Measurements from ENCODE around the gene PDHX.
"Not testable (repeated sequence)": the region's sequence is repeated elsewhere in the genome, so short reads cannot be mapped to it uniquely, and the experiment has no call there.

The PDHX gene

DNA sequence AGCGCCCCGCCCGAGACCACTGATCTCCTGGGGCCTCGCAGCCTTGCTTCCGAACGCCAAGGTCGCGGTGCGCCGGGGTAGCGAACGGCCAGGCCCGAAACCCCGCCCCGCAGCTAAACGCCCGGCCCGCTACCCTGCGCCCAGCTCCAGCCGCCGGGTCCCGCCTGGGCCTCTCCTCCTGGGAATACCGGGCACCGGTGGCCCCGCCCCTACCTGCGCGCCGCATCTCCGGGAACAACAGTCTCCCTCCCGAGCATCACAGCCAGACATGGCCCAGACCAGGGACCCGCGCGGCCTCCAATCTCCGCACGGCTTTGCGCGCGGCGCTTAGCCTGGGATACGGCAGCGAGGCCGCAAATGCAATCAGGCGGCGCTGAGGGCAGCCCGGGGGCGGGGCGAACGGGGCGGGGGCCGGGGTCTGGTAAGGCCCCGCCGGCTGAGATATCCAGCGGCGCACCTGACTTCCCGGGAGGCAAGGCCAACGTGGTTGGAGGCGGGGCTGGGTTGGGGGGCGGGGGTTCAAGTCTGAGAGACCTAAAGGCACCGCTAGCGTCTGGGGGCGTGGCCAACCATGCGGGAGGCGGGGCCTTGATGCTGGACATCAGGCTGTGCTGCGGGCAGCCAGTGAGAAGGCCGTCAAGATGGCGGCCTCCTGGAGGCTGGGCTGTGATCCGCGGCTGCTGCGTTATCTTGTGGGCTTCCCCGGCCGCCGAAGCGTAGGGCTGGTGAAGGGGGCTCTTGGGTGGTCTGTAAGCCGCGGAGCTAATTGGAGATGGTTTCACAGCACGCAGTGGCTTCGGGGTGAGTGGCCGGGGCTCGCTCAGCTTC lies at the start of gene PDHX, which contains the start of gene APIP:
TSS of gene PDHX (plus strand) at position 604 of the 828 bp plus-strand sequence. CDS start at position 642, 38 bp downstream.
TSS of gene APIP (minus strand) at position 365 of the 828 bp plus-strand sequence. CDS start at position 270, 95 bp downstream.
- ATAC-seq (peak; percentile 95), DNase-seq (peak; percentile 100)

DNA sequence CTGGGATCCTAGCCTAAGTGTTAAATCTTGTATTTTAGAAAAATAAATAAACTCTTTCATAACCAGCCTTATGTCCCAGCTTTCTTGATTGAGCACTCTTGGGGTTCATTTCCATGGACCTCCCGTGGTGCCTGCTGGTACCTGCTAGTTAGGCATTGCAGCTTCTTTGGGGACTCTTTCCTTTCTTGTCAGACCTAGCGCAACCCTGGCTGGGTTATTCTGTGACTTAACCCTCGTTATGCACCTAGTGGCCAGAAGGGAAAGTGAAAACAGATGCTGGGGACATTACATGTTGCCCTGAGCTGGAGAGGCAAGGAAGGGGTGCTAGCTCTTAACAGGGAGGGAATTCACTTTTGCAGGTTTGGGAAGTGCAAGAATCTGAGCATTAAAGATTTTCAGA lies 47.0 kb upstream of the PDHX start:
- ATAC-seq (no peak), DNase-seq (no peak)

GRCh38 chr11:34870548-34871196 lies 45.7 kb upstream of the PDHX start:
- ATAC-seq (no peak), DNase-seq (no peak)

- ATAC-seq = no peak
- DNase-seq = no peak
Measured at GRCh38 chr11:34874202-34874601, 42.2 kb upstream of the PDHX start.

DNA sequence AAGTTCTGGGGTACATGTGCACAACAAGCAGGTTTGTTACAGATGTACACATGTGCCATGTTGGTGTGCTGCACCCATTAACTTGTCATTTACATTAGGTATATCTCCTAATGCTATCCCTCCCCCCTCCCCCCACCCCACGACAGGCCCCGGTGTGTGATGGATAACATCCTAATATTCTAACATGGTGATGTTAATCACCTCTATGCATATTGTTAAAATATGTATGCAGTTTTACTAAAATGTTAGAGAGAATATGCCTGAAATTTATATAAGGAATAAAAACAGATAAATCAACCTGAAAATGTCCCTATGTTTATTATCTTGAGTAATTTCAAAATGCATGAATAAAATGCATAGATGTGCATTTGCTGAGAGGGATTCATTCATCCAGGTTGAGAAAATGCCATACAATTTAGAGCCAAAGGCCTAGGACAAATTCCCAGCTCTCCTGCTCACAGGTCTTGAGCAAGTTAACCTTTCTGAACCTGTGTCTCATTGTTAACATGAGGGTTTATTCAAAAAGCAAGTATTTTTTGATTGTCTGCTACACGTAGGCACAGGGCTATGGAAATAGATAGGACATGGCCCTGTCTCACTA lies 38.9 kb upstream of the PDHX start:
- DNase-seq = no peak
- ATAC-seq = no peak

DNA sequence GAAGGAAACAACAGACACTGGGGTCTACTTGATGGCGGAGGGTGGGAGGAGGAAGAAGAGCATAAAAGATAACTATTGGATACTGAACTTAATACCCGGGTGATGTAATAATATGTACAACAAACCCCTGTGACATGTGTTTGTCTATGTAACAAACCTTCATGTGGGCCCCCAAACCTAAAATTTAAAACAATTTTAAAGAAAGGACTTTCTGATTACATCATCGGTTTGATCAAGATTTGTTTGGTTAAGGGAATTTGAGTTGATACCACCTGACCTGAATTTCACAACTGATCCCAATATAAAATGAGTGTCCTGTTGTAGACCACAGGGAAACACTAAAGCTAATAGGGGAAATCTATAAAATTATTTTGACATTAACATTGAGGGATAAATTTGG lies 34.5 kb upstream of the PDHX start:
- ATAC-seq = no peak
- DNase-seq = no peak

DNA sequence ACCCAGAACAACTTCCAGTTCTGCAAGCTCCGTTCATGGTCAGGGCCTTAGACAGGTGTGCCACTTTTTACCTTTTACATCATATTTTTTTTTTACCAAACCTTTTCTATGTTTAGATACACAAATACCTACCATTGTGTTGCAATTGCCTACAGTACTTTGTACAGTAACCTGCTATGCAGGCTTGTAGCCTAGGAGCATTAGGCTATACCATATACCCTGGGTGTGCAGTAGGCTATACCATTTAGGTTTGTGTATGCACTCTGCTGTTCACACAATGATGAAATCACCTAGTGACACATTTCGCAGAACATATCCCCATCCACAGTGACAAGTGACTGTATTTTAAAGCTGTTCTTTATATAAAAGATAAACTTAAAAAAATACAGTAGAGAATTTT lies 29.8 kb upstream of the PDHX start:
- ATAC-seq (no peak), DNase-seq (no peak)

DNA sequence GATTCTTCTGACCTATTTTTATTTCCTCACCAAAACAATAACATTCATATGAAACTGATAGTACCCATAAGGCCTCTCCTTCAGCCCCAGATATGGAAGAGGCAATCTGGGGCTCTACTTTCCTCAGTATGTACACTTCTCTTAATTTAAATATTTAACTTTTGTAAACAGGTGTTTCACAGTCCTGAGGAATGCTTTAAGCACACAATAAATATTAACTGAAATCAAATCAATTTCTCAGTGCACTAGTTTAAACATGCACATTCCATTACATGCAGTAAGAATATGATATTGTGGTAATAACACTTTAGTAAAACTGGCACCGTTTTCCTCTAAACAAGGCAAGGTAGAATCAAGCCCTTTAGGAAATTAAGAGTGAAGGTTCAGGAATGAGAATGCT lies 29.2 kb upstream of the PDHX start:
- DNase-seq (no peak), ATAC-seq (no peak)

GRCh38 chr11:34890089-34890488 lies 26.3 kb upstream of the PDHX start:
- ATAC-seq (no peak), DNase-seq (no peak)

DNA sequence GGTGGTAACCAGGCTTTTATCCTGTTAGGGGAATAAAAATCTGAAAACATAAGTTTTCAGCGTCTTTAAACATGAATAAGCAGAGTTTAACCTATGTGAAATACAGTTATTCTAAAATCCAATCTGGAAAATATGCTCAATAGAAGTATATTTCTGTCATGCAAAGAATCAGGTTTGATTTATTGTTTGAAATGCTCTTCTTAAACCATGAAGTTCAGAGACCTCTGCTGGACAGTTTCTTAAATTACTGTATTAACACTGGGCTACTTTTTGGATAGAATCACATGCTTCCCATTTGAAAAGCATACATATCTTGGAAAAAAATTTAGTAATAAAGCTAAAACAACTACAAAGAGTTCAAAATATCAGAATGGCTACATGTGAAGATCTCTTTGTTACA lies 25.6 kb upstream of the PDHX start:
- ATAC-seq (no peak), DNase-seq (no peak)

DNA sequence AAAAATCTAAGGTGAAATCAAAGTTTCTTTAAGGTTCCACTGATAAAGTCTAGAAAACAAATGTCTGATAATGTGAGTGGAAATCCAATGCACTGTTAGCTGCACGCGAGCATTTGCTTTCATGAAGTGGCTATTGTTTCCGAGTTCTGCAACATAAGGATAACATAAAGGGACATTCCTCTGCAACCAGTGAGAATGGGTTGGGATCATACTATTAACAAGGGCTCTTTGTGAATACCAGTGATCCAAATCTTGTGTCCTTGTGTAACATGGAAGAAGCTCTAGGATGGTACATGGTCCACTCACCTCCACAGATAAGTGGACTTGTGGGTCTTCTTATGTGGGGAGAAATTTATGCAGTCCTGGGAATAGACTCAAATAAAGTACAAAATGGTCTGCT lies 24.8 kb upstream of the PDHX start:
- ATAC-seq = no peak
- DNase-seq = no peak

DNA sequence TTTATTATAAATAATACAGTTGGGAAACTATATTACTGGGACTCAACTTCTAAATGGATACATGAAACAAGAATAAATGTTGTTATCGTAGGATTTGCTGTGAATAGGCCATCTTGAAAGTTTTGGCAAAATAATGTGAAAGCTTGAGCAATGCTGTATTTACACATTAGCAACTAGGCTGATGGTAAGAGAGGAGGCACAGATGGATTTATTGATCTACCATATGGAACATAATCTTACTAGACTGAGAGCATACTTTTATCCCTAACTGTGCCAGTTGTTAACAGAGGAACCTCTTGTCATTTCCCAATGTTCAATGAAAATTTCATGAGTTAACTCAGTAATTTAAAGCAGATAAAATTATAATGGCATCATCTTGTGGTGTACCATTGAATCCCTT lies 23.0 kb upstream of the PDHX start:
- ATAC-seq (no peak), DNase-seq (no peak)

GRCh38 chr11:34896191-34896590 lies 20.2 kb upstream of the PDHX start:
- ATAC-seq, DNase-seq: not testable (repeated sequence)

GRCh38 chr11:34897171-34897870 lies 19.1 kb upstream of the PDHX start:
- no peak for ATAC-seq

GRCh38 chr11:34898474-34898873 lies 17.9 kb upstream of the PDHX start:
- DNase-seq = no peak
- ATAC-seq = no peak

More at GRCh38 chr11:34897171-34897870, 19.1 kb upstream of the PDHX start:
- no peak for DNase-seq

DNA sequence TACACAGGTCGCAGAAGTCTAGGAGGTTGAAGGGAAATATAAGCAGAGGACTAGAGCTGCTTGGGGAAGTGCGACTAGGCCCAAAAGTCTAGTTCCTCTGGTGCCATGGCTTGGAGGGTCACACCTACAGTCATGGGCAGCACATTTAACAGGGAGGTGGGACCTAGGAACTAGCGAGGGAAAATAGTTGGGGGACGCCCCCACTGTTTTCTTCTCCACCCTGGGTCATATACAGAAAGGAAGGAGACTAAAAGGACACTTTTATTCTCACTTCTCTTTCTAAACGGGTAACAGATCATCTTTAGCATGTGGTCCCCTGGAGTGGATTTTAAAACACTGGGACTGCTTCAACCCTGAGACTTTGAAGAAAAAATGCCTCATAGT lies 16.8 kb upstream of the PDHX start:
- peak; percentile 32 for DNase-seq
- no peak for ATAC-seq

DNA sequence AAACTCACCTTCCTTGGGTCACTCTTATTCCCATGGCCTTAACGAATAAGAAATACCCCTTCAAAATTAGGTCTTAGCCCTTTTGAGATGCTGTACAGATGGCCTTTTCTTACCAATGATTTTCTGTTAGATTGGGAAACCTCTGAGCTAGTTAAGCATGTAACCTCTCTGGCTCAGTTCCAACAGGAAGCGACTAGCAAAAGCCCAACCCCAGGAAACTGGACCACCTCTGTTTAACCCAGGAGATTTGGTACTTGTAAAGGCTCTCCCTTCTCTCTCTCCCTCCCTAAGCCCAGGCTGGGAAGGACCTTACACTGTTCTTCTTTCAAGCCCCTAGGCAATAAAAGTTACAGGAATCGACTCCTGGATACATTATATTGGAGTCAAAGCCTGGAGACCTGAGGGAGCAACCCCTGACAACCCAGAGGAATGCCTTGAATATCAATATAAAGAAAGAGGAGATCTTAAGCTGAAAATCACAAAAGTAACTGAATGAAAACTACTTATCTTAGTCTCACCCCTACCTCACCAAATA lies 11.9 kb upstream of the PDHX start:
- DNase-seq (no peak), ATAC-seq (no peak)

DNA sequence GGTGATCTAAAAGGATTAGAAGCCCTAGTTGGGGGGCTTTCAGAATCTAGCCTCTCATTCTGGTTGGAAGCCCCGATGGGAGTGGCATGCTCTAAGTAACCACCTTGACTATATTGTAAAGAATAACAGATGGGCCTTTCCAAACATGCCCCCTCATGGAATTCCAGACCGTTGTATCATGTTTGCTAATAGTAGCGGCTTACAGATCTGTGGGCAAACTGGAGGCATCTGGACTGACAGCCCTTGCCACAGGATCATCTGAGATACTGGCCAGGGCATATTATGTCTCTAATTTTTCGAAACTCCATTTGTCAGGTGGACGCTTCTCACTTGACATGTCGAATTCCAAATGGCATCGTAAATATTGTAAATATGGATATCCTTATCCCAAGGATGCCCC lies 10.8 kb upstream of the PDHX start:
- DNase-seq (no peak), ATAC-seq (no peak)

- ATAC-seq = no peak
Measured at GRCh38 chr11:34907934-34908593, 8.4 kb upstream of the PDHX start.

GRCh38 chr11:34909415-34909814 lies 7.0 kb upstream of the PDHX start:
- no peak for ATAC-seq

More at GRCh38 chr11:34907934-34908593, 8.4 kb upstream of the PDHX start:
- no peak for DNase-seq

DNA sequence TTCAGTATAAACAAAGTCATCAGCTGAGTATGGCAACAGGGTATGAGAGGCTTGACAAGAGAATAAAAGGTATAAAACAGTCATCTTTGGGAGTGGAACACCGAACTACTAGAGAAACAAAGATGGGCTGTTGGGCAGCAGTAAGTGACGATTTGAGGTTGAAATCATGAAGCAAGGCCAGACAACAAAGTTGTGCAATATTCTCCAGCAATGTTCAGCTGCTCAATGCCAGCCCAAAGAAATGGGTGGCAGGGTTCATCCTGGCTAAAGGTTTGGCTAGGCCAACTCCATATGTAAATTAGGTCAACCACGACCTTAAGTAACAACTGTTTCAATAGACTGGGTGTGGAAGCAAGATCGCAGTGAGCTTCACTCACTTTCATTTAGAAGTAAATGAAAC lies 6.5 kb upstream of the PDHX start:
- ATAC-seq (no peak), DNase-seq (no peak)

More at GRCh38 chr11:34909415-34909814, 7.0 kb upstream of the PDHX start:
- no peak for DNase-seq

DNA sequence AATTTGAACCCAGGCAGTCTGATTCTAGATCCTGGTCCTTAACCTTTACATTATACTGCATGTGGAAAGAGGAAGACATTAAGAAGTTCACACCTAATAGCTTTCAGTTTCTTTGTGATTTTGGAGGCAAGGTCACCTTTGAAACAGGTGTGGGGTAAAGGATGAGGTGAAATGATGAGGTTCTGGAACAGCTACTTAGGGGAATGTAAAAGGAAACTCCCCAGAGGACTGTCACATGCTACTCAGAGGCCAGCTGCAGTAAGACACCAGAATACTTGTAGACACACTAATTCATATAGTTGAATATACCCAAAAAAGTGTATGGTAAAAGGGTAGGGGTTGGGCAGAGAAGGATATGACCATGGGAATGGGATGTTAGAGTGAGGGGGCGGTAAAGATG lies 5.6 kb upstream of the PDHX start:
- DNase-seq = no peak
- ATAC-seq = no peak
